ENCODE data around the gene GPR63. TPM values are rescaled to one million over a fixed set of nuclear protein-coding genes. Genes with fewer than 3 reads are reported as not detected.

GPR63 gene
- total and polyA plus RNA-seq, 2 of the 4 experiments (the other 2 are of a cell fraction) = 0.36 to 0.44 TPM

DNA sequence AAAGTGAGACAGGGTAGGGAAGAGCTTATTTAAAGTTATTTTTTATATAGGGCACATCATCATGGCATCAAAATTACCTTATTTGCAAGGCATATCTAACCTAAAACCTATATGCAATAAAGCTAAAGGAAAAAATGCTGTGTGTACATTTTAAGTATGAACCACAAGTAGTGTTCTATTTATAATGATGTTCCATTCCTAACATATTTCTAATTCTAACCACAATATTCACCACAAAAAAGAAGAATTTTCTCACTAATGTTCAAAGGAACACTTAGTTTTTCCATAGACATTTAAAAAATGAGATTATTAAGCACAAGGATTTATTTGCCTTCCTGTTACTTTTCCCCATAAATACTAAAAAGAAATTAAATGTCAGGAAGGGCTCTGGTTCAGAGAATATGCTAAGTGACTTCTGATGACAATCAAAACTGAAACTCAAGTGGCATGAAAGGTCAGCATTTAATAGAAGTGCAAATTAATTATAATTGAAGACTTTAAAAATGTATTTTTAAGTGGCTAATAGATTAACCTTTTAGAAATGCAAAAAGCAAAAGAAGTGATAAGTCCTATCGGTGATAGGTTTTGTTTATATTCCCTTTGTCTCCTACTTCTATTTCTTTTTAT lies 25.1 kb downstream of the GPR63 start:
- WGBS, 2 experiments (ENCODE audit: extremely low coverage in 2 of 2, insufficient read length in 1 of 2) = no CpG with 5 or more reads among the region's 1 CpG
- Histone ChIP-seq H3K4me2 (ENCODE audit: low read depth, low read length) (no peak overlapping the region; the same call in 1 of the 2 replicates), H2BK5ac (ENCODE audit: low read depth, low read length, poor library complexity, severe bottlenecking) (peak overlapping the region; percentile 66), H3K36me3 (ENCODE audit: control insufficient read depth, insufficient read depth, low read length) (no peaks in the 10 kb centered on the region), H3K18ac (ENCODE audit: low read depth, low read length) (no peak overlapping the region), H3K4ac (ENCODE audit: low read depth, low read length) (no peak overlapping the region), H2BK120ac (ENCODE audit: low read depth, low read length) (0 out of 2 replicates have a peak overlapping the region, but pooled peaks have one; percentile 48), H3K79me1 (ENCODE audit: low read depth in 1 of 2, low read length in 2 of 2) (peaks cover 0 to 10% of the 10 kb centered on the region in 2 experiments; a peak in 2 of 4 replicates), H3K27me3 (ENCODE audit: control insufficient read depth, insufficient read depth, low read length) (no peaks in the 10 kb centered on the region), H3K56ac (ENCODE audit: extremely low read depth, insufficient read depth, low read length) (no peak overlapping the region), H2AK5ac (ENCODE audit: low read depth, low read length) (no peak overlapping the region), H3K27ac (ENCODE audit: insufficient read depth, low read length) (no peak overlapping the region), H4K5ac (ENCODE audit: low read depth, low read length) (no peak overlapping the region), H3K9me1 (ENCODE audit: insufficient read depth, low read length) (peaks cover 5% of the 10 kb centered on the region; the same call in 1 of the 2 replicates), H2AK9ac (replicated peaks; ENCODE audit: low read depth, low read length, poor library complexity) (no peak overlapping the region), H3K4me3 (ENCODE audit: insufficient read depth, low read depth, low read length) (no peak overlapping the region), H3K4me1 (ENCODE audit: control insufficient read depth, insufficient read depth, low read length) (peaks cover 12% of the 10 kb centered on the region), H4K8ac (ENCODE audit: low read depth in 2 of 2, low read length in 2 of 2) (no peak overlapping the region; a peak in 1 of 4 replicates), H4K91ac (ENCODE audit: insufficient read depth, low read depth, low read length) (no peak overlapping the region), H3K14ac (replicated peaks; ENCODE audit: low read depth, low read length) (no peak overlapping the region), H3K9ac (ENCODE audit: low read depth, low read length) (no peak overlapping the region), H2AFZ (replicated peaks; ENCODE audit: low read length, poor library complexity) (no peak overlapping the region), H2BK20ac (ENCODE audit: low read depth, low read length) (no peak overlapping the region), H3K23ac (ENCODE audit: low read depth, low read length) (no peak overlapping the region), H3K9me3 (ENCODE audit: control insufficient read depth, insufficient read depth, low read length) (no peaks in the 10 kb centered on the region), H2BK15ac (ENCODE audit: low read depth, low read length) (no peak overlapping the region), H4K20me1 (ENCODE audit: insufficient read depth, low read length) (no peaks in the 10 kb centered on the region)
- no TSS peak for BruUV-seq (replicated peaks)
- ATAC-seq (ENCODE audit: low read depth) = peak; percentile 10; the same call in 1 of the 2 replicates
- in situ Hi-C loops (cut with MboI; ENCODE audit: low sequenced_read_pairs) (no loop called here), dilution Hi-C loops (cut with HindIII; ENCODE audit: low sequenced_read_pairs, unreplicated experiment) (no loop called here), intact Hi-C loops (cut with micrococcal nuclease) (loop anchor here (5.0 kb wide), 1 partner anchor 85 kb away; the partner anchor contains the start of gene NDUFAF4)
- POLR2A ChIA-PET (ENCODE audit: unreplicated experiment) = no interaction called here
- CTCF ChIA-PET = no interaction called here
- peak; percentile 24 for DNase-seq
- TF ChIP-seq MAFK (IDR thresholded peaks at IDR 0.05; ENCODE audit: low read depth, low read length) = peak; percentile 71
- TF ChIP-seq CHD1 (IDR thresholded peaks at IDR 0.05; ENCODE audit: low read depth, low read length) = no peak
